Spinal cord (tissue), 10 donors: Measurements from ENCODE around the gene LRRIQ3. TPM values are rescaled to one million over a fixed set of nuclear protein-coding genes. Genes with fewer than 3 reads are reported as not detected.

Experiments used
- DNase-seq, 6 donors: peaks; one replicate each; pipeline versions ENCODE4 v3.0.0 to v3.0.0-alpha.2; 2013 to 2015; ENCODE audit warnings: low spot score in 6 of 6, low read depth in 4 of 6
- H3K27ac ChIP-seq: one replicate; pipeline ENCODE4 v1.5.1; 2013; ENCODE audit warnings: low read depth, low read length, control low read depth
- H3K27me3 ChIP-seq: one replicate; pipeline ENCODE4 v1.6.1; 2013; ENCODE audit warnings: low read length; ENCODE audit not compliant: control insufficient read depth, insufficient read depth
- H3K36me3 ChIP-seq: one replicate; pipeline ENCODE4 v1.6.1; 2013; ENCODE audit warnings: low read length; ENCODE audit not compliant: control insufficient read depth, insufficient read depth
- H3K4me1 ChIP-seq: one replicate; pipeline ENCODE4 v1.6.1; 2013; ENCODE audit warnings: low read length; ENCODE audit not compliant: control insufficient read depth, insufficient read depth
- H3K4me3 ChIP-seq: one replicate; pipeline ENCODE4 v1.5.1; 2013; ENCODE audit warnings: low read depth, low read length, control low read depth
- H3K9me3 ChIP-seq: one replicate; pipeline ENCODE4 v1.6.1; 2013; ENCODE audit warnings: low read length; ENCODE audit not compliant: control insufficient read depth, insufficient read depth
- WGBS: methylation state at CpG from one replicate; pipeline ENCODE4 v1.1.5; 2013; ENCODE audit warnings: missing lambda C conversion rate; ENCODE audit not compliant: insufficient coverage; 5-methylcytosine and 5-hydroxymethylcytosine counted together
- polyA plus RNA-seq, 2 donors: library from polyadenylated mRNA; unstranded; fragments of 120-200 nt; gene quantifications; one replicate each; pipeline ENCODE4 v1.2.1, GENCODE V29; 2013; ENCODE audit not compliant: insufficient read length in 2 of 2
- total RNA-seq, 2 donors: library from RNA; depleted of rRNA in 1 of 2; stranded (reverse); fragments of 120-200 nt in 1 of 2; fragments of >200 nt in 1 of 2; gene quantifications; one replicate each; pipeline versions ENCODE4 v1.2.3 to v1.2.4, GENCODE V29; 2013 to 2014
- donor health status: healthy.

The LRRIQ3 gene
- total and polyA plus RNA-seq, 4 donors = 1.2 to 1.9 (median 1.5) TPM

- Histone ChIP-seq H3K4me1 (no peaks in the 10 kb centered on the region), H3K9me3 (peaks cover 4% of the 10 kb centered on the region), H3K36me3 (no peaks in the 10 kb centered on the region), H3K4me3 (no peak overlapping the region), H3K27me3 (no peaks in the 10 kb centered on the region), H3K27ac (no peak overlapping the region)
- peak in 2 of 6 donors; percentile 4 to 70 for DNase-seq
- WGBS = no CpG with 5 or more reads among the region's 2 CpGs
Measured at GRCh38 chr1:74050386-74050785, 147.6 kb downstream of the LRRIQ3 start.

DNA sequence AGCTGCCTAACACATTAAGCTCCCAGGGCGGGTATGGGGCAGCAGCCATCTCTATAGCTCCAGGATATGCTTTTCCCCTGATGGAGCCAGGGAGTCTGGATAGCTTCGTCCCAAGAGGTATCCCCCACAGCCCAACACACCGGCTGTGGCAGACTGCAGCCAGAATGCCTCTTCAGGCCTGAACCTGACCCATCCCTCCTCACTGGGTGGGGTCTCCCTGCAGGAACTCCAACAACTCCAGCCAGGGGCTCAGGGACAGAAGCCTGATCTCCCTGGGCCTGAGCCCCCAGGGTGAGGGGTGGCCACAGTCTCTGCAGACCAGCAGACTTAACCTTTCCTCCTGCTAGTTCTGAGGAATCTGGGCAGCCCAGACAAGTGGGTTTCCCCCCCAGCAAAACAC, 159.9 kb downstream of the LRRIQ3 start:
- no peak for DNase-seq
- H3K27ac ChIP-seq = no peak overlapping the region
- H3K4me1 ChIP-seq = no peaks in the 10 kb centered on the region
- H3K9me3 ChIP-seq = peaks cover 2% of the 10 kb centered on the region
- no peak overlapping the region for H3K4me3 ChIP-seq
- no peaks in the 10 kb centered on the region for H3K27me3 ChIP-seq
- H3K36me3 ChIP-seq = no peaks in the 10 kb centered on the region
- 95% methylated on average over 3 of the region's 3 CpGs for WGBS

DNA sequence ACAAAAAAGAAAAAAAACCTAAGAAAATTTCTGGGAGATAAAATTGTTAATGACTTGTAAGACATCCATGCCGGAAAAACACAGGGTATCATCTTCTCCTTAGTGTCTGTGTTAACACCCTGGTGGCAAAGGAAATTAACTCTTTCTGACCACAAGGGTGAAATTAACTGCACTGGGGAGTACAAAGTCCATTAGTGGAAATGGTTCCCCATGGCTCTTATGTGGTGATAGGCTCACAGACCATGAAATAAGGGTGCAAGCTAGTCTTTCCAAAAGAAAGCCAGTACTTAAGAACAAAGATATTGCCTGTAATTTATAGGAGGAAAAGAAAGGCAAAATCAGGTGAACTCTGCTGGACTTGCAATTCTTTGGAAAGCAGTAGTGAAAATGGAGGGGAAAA, 185.4 kb downstream of the LRRIQ3 start:
- no peaks in the 10 kb centered on the region for H3K4me1 ChIP-seq
- WGBS = no CpG with 5 or more reads among the region's 1 CpG
- H3K27ac ChIP-seq = peak overlapping the region; percentile 4
- no peaks in the 10 kb centered on the region for H3K27me3 ChIP-seq
- no peaks in the 10 kb centered on the region for H3K9me3 ChIP-seq
- H3K4me3 ChIP-seq = no peak overlapping the region
- DNase-seq = peak in 1 of 6 donors; percentile 34
- no peaks in the 10 kb centered on the region for H3K36me3 ChIP-seq

- Histone ChIP-seq H3K27ac (peak overlapping the region; percentile 70), H3K36me3 (no peaks in the 10 kb centered on the region), H3K4me1 (no peaks in the 10 kb centered on the region), H3K4me3 (no peak overlapping the region), H3K9me3 (no peaks in the 10 kb centered on the region), H3K27me3 (no peaks in the 10 kb centered on the region)
- no peak for DNase-seq
Measured at GRCh38 chr1:74011736-74012135, 186.2 kb downstream of the LRRIQ3 start.

GRCh38 chr1:74010206-74010605, 187.8 kb downstream of the LRRIQ3 start:
- 98% methylated on average over 5 of the region's 7 CpGs for WGBS
- Histone ChIP-seq H3K9me3 (no peaks in the 10 kb centered on the region), H3K27me3 (no peaks in the 10 kb centered on the region), H3K4me1 (no peaks in the 10 kb centered on the region), H3K27ac (no peak overlapping the region), H3K36me3 (no peaks in the 10 kb centered on the region), H3K4me3 (no peak overlapping the region)
- no peak for DNase-seq

- DNase-seq = no peak
- Histone ChIP-seq H3K27ac (no peak overlapping the region), H3K9me3 (no peaks in the 10 kb centered on the region), H3K4me1 (no peaks in the 10 kb centered on the region), H3K4me3 (no peak overlapping the region), H3K27me3 (no peaks in the 10 kb centered on the region), H3K36me3 (no peaks in the 10 kb centered on the region)
- no CpG with 5 or more reads among the region's 4 CpGs for WGBS
Measured at GRCh38 chr1:74005533-74005932, 192.4 kb downstream of the LRRIQ3 start.

DNA sequence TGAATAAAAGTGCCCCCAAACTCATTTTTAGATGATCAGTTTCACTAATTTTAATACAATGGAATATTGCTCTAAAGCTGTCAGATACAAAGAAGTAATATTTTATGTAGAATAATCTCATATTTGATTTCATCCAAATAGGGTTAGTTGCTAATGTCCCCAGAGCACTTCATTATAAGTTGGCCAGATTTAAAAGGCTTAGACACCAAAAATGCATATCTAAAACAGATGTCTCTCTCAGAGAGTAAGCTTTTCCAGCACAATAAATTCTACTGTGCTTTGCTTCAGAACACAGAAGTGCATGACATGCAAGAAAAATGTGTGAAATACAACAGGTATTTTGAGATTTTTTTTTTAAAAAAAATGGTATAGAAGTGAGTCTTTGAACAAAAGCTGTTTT, 194.2 kb downstream of the LRRIQ3 start:
- Histone ChIP-seq H3K27ac (no peak overlapping the region), H3K4me3 (no peak overlapping the region), H3K9me3 (no peaks in the 10 kb centered on the region), H3K27me3 (no peaks in the 10 kb centered on the region), H3K36me3 (no peaks in the 10 kb centered on the region), H3K4me1 (no peaks in the 10 kb centered on the region)
- DNase-seq = peak in 1 of 6 donors; percentile 4

DNA sequence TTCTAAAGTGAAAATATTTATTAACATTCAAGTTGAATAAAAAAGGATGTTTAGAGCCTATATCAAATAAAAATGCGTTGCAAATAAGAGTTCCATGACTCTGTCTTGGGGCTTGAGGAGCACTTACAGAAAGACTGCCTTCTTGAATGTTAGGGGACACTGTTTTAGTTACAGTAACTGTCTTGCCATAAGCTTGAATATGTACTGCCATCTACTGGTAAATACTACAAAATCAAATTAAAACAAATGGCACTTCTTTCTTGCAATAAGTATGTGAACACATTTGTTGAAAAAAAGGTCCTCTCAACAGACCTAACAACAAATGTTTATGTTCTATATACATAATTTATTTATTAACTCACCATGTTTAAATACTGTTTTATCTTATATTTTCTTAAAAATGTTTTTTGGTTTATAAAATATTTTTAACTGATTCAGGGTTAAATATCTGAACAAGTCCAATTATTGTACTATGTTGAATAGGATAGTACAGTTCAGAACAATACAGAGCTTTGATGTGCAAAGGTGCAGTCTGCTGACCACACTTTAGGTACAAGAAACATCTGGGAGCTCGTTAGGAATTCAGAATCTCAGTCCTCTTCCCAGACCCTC, 199.5 kb downstream of the LRRIQ3 start:
- Histone ChIP-seq H3K27me3 (no peaks in the 10 kb centered on the region), H3K4me1 (no peaks in the 10 kb centered on the region), H3K4me3 (no peak overlapping the region), H3K9me3 (no peaks in the 10 kb centered on the region), H3K36me3 (no peaks in the 10 kb centered on the region), H3K27ac (no peak overlapping the region)
- WGBS = no CpG with 5 or more reads among the region's 2 CpGs
- DNase-seq = peak; percentile 24 to 95 (median 56)

DNA sequence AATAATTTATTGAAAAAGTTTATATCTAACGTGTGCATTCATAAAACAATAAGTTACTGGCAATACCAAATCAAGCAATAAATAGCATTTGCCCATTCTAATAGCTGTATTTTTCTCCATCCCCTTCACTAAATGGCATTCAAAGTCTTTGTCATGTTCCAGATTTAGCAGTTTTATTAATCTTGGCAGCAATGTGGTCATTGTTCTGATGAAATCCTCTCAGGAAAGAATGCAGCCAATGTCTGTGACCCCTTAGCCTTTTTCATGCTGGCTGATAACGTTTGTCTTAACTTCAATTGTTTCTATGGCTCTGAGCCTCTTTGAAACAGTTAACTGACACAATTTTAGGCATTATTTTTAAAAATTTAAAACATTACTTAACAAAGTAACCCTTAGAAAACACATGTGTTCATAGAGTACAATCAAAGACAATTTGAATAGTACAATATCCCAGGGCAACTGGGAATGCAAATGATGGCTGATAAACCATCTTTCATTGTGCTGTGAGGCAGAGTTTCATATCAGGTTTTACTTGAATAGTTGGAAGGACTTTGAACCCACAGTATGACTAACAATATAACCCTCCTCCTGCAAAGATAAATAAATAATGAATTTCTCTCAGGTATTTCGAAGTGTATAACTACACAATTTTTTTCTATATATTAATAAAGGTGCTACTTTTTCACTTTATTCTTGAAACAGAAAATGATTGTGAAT, 217.5 kb downstream of the LRRIQ3 start:
- H3K27me3 ChIP-seq = no peaks in the 10 kb centered on the region
- no peaks in the 10 kb centered on the region for H3K36me3 ChIP-seq
- WGBS = no CpG with 5 or more reads among the region's 3 CpGs
- no peaks in the 10 kb centered on the region for H3K4me1 ChIP-seq
- H3K9me3 ChIP-seq = no peaks in the 10 kb centered on the region
- no peak overlapping the region for H3K4me3 ChIP-seq
- DNase-seq = peak in 1 of 6 donors; percentile 25
- H3K27ac ChIP-seq = no peak overlapping the region

GRCh38 chr1:73979684-73980083, 218.3 kb downstream of the LRRIQ3 start:
- H3K9me3 ChIP-seq = no peaks in the 10 kb centered on the region
- no peaks in the 10 kb centered on the region for H3K4me1 ChIP-seq
- no CpG with 5 or more reads among the region's 2 CpGs for WGBS
- H3K4me3 ChIP-seq = no peak overlapping the region
- H3K27ac ChIP-seq = no peak overlapping the region
- H3K36me3 ChIP-seq = no peaks in the 10 kb centered on the region
- no peak for DNase-seq
- H3K27me3 ChIP-seq = no peaks in the 10 kb centered on the region
